HG03469 (cell line): Measurements from ENCODE around the gene TOMM70.

Experiments
- ATAC-seq: cut with Tn5 transposase; IDR thresholded peaks from one replicate; pipeline ENCODE4 v1.9.1; 2021; ENCODE audit warnings: mild to moderate bottlenecking, moderate library complexity, moderate number of reproducible peaks; ENCODE audit not compliant: unreplicated experiment

TOMM70 gene

DNA sequence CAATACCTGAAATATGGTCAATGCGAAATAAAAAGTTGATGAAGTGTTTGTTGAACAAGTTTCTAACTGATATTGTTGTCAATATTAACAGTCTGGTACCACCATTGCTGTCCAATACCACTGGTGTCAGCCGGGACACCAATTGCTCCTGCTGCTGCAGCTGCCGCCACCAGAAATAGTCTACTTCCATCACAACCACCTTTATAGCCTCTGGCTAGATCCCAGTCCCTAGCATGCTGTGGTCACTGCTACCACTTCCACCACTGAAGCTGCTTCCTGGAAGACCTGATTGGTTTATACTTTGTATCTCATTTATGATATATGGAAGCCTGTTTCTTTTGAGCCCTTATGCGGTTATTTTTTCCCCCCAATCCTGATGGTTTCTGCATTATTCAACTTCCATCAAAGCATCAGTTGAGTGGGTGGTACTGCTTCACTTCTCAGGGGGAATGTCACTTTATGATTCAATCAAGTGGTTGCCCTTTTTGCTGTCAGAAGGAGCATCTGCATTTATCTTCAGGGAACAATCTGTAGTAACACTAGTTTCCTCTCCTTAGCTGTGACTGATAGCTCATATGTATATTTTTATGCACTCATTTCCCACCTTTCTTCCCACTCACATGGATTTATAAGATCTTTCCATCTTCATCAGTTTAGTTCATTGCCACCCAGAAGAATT is 12.2 kb upstream of the TOMM70 start:
- ATAC-seq = no peak

DNA sequence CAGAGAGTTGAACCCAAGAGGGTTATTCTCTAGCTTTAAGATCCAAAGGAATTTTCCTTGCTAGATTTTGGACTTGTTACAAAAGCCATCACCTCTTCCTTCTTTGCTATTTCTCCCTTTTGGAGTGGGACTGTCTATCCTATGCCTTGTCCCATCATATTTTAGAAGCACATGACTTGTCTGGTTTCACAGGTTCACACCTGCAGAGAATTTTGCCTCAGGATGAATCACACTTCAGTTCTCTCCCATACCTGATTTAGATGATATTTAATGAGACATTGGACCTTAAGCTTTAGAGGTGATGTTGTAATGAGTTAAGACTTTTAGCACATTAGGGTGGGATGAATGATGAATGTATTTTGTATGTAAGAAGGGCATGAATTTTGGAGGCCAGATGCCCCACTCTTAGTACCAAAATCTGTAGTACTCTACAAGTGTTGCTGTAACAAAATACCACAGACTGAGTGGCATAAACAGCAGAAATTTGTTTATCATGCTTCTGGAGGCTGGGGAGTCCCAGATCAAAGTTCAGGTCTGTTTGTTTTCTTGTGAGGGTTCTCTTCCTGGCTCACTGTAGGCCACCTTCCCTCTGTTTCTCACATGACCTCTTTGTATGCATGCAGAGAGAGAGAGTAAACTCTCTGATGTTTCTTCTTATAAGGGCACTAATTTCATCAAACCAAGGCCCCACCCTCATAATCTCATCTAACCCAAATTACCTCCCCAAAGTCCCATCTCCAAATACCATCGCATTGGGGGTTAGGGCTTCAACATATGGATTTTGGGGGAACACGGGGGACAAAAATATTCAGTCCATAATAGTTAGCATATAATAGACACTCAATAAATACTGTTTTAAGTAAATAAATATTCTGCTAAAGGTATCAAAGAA is 10.4 kb upstream of the TOMM70 start:
- no peak for ATAC-seq

DNA sequence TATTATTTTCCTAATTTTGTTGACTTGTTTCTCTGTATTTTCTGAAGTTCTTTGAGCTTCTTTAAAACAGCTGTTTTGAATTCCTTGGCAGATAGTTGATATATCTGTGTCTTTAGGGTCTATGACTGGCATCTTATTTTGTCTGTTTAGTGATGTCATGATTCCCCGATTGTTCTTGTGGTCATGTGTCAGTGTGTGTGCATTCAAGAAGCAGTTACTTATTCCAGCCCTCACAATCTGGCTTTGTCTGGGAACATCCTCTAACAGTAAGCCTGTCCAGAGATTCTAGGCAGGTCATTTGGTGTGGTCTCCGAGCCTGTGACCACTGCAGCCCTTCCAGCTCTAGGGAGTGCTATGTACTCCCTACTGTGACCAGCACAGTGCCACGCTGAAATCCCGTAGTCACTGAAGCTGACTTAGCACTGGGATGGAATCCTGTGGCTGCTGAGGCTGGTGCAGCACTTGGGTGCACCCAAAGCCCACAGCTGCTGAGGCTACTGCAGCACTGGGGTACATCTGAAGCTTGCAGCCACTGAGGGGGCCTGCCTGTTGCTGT is 7.2 kb upstream of the TOMM70 start:
- no peak for ATAC-seq

DNA sequence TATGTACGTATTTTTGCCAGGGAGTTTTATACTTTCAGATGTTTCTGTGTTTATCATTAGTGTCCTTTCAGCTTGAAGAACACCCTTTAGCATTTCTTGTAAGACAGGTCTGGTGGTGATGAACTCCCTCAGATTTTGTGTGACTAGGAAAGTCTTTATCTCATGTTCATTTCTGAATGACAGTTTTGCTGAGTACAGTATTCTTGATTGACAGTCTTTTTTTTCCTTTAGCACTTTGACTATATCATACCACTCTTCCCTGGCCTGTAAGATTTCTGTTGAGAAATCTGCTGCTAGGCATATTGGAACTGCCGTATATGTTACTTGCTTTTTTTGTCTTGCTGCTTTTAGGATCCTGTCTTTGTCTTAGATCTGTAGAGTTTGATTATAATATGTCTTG is 6.3 kb upstream of the TOMM70 start:
- no peak for ATAC-seq

GRCh38 chr3:100404250-100404548 is 3.3 kb upstream of the TOMM70 start:
- ATAC-seq = no peak

GRCh38 chr3:100403362-100404249 is 2.7 kb upstream of the TOMM70 start:
- ATAC-seq = no peak

- ATAC-seq = no peak
These were observed 2.0 kb upstream of the TOMM70 start for GRCh38 chr3:100402891-100403290.

- no peak for ATAC-seq
These were observed 1.4 kb upstream of the TOMM70 start for GRCh38 chr3:100402256-100402655.

DNA sequence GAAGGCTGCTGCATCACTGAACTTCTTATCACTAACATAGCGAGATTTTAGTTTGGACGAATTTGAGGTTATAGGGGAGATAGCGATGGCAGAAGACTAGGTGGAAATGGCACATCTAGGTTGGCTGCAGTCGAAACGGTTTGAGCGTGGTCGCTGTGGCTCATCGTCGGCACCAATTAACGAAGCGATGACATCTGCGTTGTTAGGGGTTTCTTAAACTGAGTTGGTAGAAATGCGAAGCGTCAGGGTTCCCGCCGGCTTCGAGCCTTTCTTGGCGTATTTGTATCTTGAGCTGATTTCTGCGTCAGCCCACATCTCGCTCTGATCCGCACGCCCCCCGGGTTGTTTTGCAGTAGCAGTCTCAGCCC is 769 bp upstream of the TOMM70 start:
- ATAC-seq = peak; percentile 4

DNA sequence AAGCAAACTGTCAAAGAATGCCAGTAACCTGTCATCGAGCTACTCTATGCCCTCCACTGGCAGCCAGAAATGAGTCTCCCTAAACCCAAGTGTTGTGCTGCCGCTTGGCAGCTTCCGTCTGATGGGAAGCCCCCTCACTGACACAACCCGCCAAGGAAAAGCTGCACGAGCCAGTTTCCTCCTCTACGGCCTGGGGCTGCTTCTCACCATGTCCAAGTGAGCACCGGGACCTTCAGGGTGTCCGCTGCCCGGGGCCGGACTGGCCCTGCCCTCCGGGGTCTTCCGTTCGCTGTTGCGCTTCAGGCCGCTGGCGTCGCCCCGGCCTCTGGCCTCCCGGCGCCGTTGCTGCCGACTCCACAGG is 490 bp downstream of the TOMM70 start:
- peak; percentile 4 for ATAC-seq

- no peak for ATAC-seq
These were observed 1.4 kb downstream of the TOMM70 start for GRCh38 chr3:100399341-100400071.

- ATAC-seq = no peak
These were observed 3.9 kb downstream of the TOMM70 start for GRCh38 chr3:100396967-100397366.

- no peak for ATAC-seq
These were observed 5.0 kb downstream of the TOMM70 start for GRCh38 chr3:100395679-100396431.

GRCh38 chr3:100389025-100389424 is 11.9 kb downstream of the TOMM70 start:
- no peak for ATAC-seq

- ATAC-seq = no peak
These were observed 14.3 kb downstream of the TOMM70 start for GRCh38 chr3:100386437-100387074.

- ATAC-seq = no peak
These were observed 16.0 kb downstream of the TOMM70 start for GRCh38 chr3:100384733-100385525.

GRCh38 chr3:100376301-100376700 is 24.6 kb downstream of the TOMM70 start:
- no peak for ATAC-seq

DNA sequence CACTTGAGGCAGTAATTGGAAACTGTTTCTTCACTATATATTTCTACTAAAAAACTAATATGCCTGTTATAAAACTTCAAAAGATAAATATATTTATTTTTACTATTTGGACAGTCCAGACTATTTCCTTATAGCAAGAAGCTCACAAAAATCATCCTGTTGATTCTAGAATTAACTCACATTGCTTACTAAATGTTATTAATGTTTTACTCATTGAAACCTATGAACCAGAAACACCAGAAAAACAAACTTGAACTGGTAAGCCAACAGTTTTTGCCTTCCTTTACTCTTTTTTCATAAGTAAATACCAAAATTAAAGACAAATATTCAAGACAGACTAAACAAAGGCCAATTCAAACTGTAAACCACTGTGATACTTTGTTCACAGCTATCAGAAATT is 26.4 kb downstream of the TOMM70 start:
- ATAC-seq = no peak

DNA sequence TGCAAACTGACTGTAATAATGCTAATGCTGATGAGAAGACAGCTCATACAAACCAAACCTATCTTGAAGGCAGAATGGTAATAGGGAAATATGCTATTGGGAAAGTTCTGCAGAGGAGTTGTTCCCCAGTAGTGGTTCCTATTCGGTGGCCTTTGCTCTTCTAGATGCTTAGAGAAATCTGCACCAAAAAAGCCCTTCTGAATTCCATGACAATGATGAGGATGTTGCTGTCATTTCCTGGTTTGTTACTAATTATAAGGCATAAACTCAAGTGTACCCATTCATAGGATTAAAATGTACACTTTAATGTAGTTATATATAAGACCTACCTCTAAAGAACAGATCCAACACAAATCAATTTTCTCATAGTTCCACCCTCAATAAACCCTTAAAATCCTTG is 30.1 kb downstream of the TOMM70 start:
- ATAC-seq = no peak
